PC-9 (cell line): ENCODE results near the gene GLB1L.
"Not testable (repeated sequence)": the region's sequence is repeated elsewhere in the genome, so short reads cannot be mapped to it uniquely, and the experiment has no call there.

Experiments
- EZH2 ChIP-seq: fragments of 200-600 bp; sonication (generic); IDR thresholded peaks from 2 replicates; pipeline ENCODE4 v1.8.0; 2017; ENCODE audit warnings: antibody characterized with exemption, low read depth
- TF ChIP-seq, protein P1 (sequence below): fragments of 200-600 bp; sonication (generic); conservative IDR thresholded peaks from 2 replicates; pipeline ENCODE4 v1.6.1; 2017; ENCODE audit warnings: mixed run types, antibody characterized with exemption, mild to moderate bottlenecking, moderate library complexity

DNA sequence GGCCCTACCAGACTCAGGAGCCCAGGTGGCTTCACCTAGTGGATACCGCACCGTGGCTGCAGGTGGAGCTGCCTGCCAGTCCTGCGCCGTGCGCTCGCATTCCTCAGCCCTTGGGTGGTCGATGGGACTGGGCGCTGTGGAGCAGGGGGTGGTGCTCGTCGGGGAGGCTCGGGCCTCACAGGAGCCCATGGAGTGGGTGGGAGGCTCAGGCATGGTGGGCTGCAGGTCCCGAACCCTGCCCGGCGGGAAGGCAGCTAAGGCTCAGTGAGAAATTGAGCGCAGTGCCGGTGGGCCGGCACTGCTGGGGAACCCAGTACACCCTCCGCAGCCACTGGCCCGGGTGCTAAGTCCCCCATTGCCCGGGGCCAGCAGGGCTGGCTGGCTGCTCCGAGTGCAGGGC lies 43.9 kb downstream of the GLB1L start:
- TF ChIP-seq, protein P1, sequence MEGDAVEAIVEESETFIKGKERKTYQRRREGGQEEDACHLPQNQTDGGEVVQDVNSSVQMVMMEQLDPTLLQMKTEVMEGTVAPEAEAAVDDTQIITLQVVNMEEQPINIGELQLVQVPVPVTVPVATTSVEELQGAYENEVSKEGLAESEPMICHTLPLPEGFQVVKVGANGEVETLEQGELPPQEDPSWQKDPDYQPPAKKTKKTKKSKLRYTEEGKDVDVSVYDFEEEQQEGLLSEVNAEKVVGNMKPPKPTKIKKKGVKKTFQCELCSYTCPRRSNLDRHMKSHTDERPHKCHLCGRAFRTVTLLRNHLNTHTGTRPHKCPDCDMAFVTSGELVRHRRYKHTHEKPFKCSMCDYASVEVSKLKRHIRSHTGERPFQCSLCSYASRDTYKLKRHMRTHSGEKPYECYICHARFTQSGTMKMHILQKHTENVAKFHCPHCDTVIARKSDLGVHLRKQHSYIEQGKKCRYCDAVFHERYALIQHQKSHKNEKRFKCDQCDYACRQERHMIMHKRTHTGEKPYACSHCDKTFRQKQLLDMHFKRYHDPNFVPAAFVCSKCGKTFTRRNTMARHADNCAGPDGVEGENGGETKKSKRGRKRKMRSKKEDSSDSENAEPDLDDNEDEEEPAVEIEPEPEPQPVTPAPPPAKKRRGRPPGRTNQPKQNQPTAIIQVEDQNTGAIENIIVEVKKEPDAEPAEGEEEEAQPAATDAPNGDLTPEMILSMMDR, result not testable (repeated sequence)
- not testable (repeated sequence) for TF ChIP-seq EZH2
